ENCODE measurements around the gene IL36A.

DNA sequence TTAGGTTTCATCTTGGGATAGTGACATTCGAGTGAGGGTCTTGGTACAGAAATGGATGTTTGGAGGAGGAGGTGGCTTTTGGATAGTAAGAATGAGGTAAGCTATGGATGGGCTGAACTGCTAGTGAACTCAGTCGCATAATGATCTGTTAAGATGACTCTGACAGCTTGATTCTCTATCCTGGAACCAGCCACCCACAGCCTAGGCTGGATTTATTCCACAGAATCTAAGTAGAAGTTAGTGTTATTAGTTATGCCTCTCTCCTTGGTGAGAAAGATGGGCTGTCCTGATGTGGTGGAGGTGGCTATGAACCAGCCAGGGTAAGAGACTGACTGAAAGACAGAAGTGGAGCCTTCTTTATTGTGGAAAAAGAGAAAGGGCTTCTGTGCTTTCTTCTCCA lies 22.4 kb downstream of the IL36A start:
- TF ChIP-seq POLR2A (IDR thresholded peaks at IDR 0.05) (no peak), POLR2AphosphoS5 (IDR thresholded peaks at IDR 0.05) (no peak), EP300 (IDR thresholded peaks at IDR 0.05) (no peak)
- TF ChIP-seq, protein P1, sequence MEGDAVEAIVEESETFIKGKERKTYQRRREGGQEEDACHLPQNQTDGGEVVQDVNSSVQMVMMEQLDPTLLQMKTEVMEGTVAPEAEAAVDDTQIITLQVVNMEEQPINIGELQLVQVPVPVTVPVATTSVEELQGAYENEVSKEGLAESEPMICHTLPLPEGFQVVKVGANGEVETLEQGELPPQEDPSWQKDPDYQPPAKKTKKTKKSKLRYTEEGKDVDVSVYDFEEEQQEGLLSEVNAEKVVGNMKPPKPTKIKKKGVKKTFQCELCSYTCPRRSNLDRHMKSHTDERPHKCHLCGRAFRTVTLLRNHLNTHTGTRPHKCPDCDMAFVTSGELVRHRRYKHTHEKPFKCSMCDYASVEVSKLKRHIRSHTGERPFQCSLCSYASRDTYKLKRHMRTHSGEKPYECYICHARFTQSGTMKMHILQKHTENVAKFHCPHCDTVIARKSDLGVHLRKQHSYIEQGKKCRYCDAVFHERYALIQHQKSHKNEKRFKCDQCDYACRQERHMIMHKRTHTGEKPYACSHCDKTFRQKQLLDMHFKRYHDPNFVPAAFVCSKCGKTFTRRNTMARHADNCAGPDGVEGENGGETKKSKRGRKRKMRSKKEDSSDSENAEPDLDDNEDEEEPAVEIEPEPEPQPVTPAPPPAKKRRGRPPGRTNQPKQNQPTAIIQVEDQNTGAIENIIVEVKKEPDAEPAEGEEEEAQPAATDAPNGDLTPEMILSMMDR (IDR thresholded peaks at IDR 0.05), result no peak

All from upper lobe of left lung (tissue), 4 donors.